ENCODE measurements around the gene ZNF561. TPM values are rescaled to one million over a fixed set of nuclear protein-coding genes. Genes with fewer than 3 reads are reported as not detected.

The ZNF561 gene
- total and polyA plus RNA-seq, 9 of the 15 experiments (the other 6 are each of a cell fraction or from before 2014, with no cell fraction given): 13.9 to 34.9 (median 23.6) TPM

DNA sequence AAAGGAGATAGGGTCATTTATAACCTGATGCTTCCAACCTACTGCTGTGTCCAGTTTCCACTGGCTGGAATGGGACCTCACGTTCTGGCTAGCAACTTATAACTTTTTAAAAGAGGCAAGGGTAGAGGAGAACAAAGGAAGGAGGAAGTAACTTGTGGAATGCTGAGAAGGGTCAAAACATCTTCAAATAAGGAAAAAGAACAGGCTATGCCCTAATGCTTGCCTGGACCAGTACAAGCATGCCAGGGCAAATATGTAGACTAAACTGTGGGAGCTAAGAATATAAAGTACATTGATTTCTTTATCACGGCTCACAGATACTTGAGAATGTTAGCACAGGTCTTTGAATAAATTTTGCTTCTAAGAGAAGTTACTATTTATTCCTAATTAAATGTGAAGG lies 1.5 kb upstream of the ZNF561 start:
- WGBS (ENCODE audit: insufficient coverage, low coverage, missing lambda C conversion rate): 53% methylated on average over 2 of the region's 2 CpGs
- ChIA-PET CTCF (ENCODE audit: low intra/inter-chr PET ratio) (no interaction called here), POLR2A (no interaction called here)
- intact Hi-C loops (cut with micrococcal nuclease): loop anchor here (5.0 to 10.0 kb wide), 2 partner anchors 35 to 292 kb away; no protein-coding TSS in a partner anchor
- no peaks in the 10 kb centered on the region for H3K9me1 ChIP-seq (ENCODE audit: control insufficient read depth, insufficient read depth, low read length)
- no peak for FAIRE-seq
- H3K9ac ChIP-seq (ENCODE audit: insufficient read depth in 1 of 2, low read depth in 2 of 2, low read length in 2 of 2): no peak overlapping the region
- no peak overlapping the region for H3K4me2 ChIP-seq (ENCODE audit: insufficient read depth, low read length)
- no peak overlapping the region for H3K27ac ChIP-seq (ENCODE audit: extremely low read depth, low read depth, low read length)
- no peaks in the 10 kb centered on the region for H4K20me1 ChIP-seq (replicated peaks; ENCODE audit: control insufficient read depth, insufficient read depth, low read length)
- peaks cover 21% of the 10 kb centered on the region for H3K79me2 ChIP-seq (ENCODE audit: control insufficient read depth, insufficient read depth, low read length)
- H3K4me1 ChIP-seq (replicated peaks in 1 of 2; ENCODE audit: control insufficient read depth in 2 of 2, insufficient read depth in 2 of 2, low read length in 2 of 2): peaks cover 0 to 3% of the 10 kb centered on the region in 2 experiments; a peak in 2 of 5 replicates
- no peak for DNase-seq (ENCODE audit: extremely low read depth in 1 of 4, low spot score in 3 of 4)
- H3K9me3 ChIP-seq (replicated peaks; ENCODE audit: control insufficient read depth, insufficient read depth, low read depth, low read length): no peaks in the 10 kb centered on the region
- ATAC-seq: no peak
- H3K36me3 ChIP-seq (ENCODE audit: control insufficient read depth, insufficient read depth, low read length): peaks cover 19% of the 10 kb centered on the region; the same call in 2 of the 3 replicates
- H3K4me3 ChIP-seq: no peak overlapping the region
- H3K27me3 ChIP-seq (ENCODE audit: control insufficient read depth in 2 of 2, insufficient read depth in 2 of 2, low read length in 2 of 2): no peaks in the 10 kb centered on the region
- BruUV-seq (replicated peaks): no TSS peak
- in situ Hi-C loops (cut with MboI): loop anchor here (10.0 kb wide), 1 partner anchor 488 kb away; no protein-coding TSS in a partner anchor
- no peak overlapping the region for H2AFZ ChIP-seq (ENCODE audit: low read depth, low read length)
- TF ChIP-seq TBL1XR1 (IDR thresholded peaks at IDR 0.05; ENCODE audit: low read length in 2 of 2) (no peak), ZNF133 (CRISPR knock-in tag; IDR thresholded peaks at IDR 0.05) (no peak), TAF9B (IDR thresholded peaks at IDR 0.05; ENCODE audit: partially characterized antibody) (no peak), NFATC3 (IDR thresholded peaks at IDR 0.05) (no peak), KLF1 (tag; IDR thresholded peaks at IDR 0.05) (no peak), ELK3 (CRISPR knock-in tag; IDR thresholded peaks at IDR 0.05) (no peak), PHB (CRISPR knock-in tag; IDR thresholded peaks at IDR 0.05) (no peak), CCAR2 (IDR thresholded peaks at IDR 0.05; ENCODE audit: low read depth, low read length) (no peak), ZBTB7A (IDR thresholded peaks at IDR 0.05; ENCODE audit: borderline replicate concordance, control insufficient read depth, low read depth, low read length) (no peak), ZNF584 (CRISPR knock-in tag; IDR thresholded peaks at IDR 0.05; ENCODE audit: low read depth) (no peak), LCOR (CRISPR knock-in tag; IDR thresholded peaks at IDR 0.05) (no peak)

Measured in K562 (cell line).